GM12872 (cell line): ENCODE measurements around the gene MID1IP1.

Experiments
- CTCF ChIP-seq: IDR thresholded peaks from 3 replicates; pipeline ENCODE4 v1.5.1; 2011; ENCODE audit warnings: low read depth, mild to moderate bottlenecking, low read length, moderate library complexity; ENCODE audit not compliant: insufficient read depth

MID1IP1 gene

GRCh38 chrX:38839944-38840343, 38.7 kb downstream of the MID1IP1 start:
- no peak for TF ChIP-seq CTCF

GRCh38 chrX:38841750-38842149, 40.5 kb downstream of the MID1IP1 start:
- no peak for TF ChIP-seq CTCF

GRCh38 chrX:38845426-38845825, 44.2 kb downstream of the MID1IP1 start:
- TF ChIP-seq CTCF, result no peak

- TF ChIP-seq CTCF, result no peak
These were observed 46.1 kb downstream of the MID1IP1 start for GRCh38 chrX:38847206-38847902.

- no peak for TF ChIP-seq CTCF
These were observed 46.6 kb downstream of the MID1IP1 start for GRCh38 chrX:38847903-38848230.

GRCh38 chrX:38848671-38849455, 47.6 kb downstream of the MID1IP1 start:
- TF ChIP-seq CTCF, result no peak

- TF ChIP-seq CTCF, result no peak
These were observed 49.7 kb downstream of the MID1IP1 start for GRCh38 chrX:38850807-38851544.
